HPDE6-E6E7 (cell line): ENCODE data around the gene PPOX.
A peak's percentile ranks its signal among the peaks of the same experiment; 100 is the strongest.

Source experiments
- DNase-seq: peaks from one replicate; pipeline ENCODE4 v3.0.0; 2011; ENCODE audit warnings: missing footprints; ENCODE audit errors: extremely low spot score

Gene PPOX

DNA sequence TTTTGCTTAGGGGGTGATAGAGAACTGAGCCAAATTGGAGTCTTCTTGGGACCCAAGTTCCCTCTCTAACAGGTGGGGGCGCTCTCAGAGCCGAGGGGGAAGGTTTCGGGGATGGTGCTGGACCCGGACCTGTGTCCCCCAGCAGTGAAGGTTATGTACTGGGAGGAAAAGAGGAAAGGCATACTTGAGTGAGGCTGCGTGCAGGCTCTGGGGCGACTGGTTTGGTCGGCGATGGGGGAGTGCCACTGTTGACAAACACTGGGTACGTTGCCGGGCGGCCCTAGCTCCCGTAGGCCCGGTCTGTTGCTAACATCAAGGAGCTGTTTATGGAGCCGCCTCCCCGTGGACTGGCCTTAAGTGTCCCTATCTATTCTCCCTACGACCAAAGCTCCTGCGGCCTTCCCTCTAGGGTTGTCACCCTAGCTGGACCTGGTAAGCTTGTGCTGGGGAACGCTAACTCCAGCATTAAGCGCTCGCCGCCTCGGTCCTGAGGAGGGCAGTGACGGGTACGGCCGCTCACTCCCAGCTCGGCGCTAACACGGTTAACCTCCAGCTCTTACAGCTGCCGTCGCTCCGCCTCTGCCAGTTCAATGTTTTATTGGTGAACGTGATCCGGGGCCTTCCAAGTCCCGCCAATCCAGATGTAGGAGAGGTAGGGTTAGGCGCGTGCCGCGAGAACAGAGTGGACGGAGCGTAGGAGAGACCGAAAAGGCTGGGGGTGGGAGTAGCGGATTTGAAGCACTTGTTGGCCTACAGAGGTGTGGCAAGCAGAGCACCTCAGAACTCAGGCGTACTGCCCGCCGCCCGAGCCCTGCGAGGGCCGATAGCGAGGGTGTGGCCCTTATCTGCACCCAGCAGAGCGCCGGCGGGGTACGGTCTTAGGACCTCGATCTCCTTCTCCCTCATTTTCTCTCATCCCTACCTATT, at the start of gene PPOX:
TSS of gene PPOX (plus strand) at position 685 of the 927 bp plus-strand sequence. CDS start 422 bp downstream, outside the sequence.
- peak; percentile 94 for DNase-seq

DNA sequence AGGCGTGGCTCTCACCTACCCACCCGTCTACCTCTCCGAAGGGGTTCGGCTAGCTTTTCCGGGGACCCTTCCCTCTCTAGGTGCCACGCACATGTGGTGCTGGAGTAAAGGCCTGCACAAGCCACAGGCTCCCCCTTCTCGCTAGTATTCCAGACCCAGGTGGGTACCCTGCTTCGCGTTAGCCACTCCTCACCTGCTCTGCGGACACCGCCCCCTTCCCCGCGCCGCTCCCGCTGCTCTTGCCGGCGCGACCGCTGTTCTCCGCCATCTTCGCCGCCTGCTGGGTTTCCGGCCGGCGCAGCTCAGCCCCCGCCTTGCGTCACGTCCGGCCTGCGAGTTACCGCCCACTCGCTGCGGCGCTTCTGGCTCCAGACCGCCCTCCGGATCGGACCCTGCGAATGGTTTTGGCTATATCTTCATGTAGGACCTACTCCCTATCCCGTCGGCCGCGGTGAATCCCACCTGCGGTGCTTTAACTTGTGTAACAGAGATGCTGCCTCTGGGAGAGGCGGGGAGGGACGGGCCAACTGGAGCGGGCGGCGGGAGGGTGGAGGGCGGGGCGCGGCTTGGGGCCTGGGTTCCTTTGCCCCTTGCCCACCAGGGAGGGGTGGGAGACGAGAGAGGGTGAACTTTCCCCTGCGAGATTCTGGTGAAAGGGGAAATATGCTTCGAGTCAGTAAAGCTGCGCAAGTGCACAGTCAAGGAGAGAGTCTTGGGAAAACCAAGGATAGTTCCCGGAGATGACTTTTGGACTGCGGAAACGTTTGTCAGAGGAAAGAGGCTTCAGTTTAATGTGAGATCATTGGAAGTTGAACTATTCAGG, 48.3 kb upstream of the PPOX start, which contains the start of the genes NIT1 and PFDN2:
TSS of gene NIT1 (plus strand) at position 347 of the 823 bp plus-strand sequence. CDS start at position 419, 72 bp downstream.
TSS of gene PFDN2 (minus strand) at position 279 of the 823 bp plus-strand sequence. CDS start at position 268, 11 bp downstream.
- peak; percentile 73 for DNase-seq

DNA sequence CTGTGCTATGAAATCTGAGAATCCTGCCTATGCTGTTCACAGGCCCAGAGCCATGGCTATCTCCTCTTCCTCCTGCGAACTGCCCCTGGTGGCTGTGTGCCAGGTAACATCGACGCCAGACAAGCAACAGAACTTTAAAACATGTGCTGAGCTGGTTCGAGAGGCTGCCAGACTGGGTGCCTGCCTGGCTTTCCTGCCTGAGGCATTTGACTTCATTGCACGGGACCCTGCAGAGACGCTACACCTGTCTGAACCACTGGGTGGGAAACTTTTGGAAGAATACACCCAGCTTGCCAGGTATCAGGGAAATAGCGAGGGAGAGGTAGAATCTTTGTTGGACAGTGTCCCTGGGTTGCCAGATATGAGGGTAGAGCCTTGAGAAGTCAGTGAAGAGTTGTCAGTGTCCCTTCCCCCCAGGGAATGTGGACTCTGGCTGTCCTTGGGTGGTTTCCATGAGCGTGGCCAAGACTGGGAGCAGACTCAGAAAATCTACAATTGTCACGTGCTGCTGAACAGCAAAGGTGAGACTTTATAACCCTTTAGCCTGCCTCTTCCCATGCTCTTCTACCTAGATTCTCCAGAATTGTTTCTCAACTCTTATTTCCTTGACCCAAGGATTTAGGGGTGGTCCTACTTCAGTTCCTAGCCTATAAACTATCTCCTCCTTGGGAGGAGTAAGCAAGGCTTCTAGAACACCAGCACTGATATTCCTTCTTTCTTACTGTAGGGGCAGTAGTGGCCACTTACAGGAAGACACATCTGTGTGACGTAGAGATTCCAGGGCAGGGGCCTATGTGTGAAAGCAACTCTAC, 46.9 kb upstream of the PPOX start:
- DNase-seq, result peak; percentile 65

DNA sequence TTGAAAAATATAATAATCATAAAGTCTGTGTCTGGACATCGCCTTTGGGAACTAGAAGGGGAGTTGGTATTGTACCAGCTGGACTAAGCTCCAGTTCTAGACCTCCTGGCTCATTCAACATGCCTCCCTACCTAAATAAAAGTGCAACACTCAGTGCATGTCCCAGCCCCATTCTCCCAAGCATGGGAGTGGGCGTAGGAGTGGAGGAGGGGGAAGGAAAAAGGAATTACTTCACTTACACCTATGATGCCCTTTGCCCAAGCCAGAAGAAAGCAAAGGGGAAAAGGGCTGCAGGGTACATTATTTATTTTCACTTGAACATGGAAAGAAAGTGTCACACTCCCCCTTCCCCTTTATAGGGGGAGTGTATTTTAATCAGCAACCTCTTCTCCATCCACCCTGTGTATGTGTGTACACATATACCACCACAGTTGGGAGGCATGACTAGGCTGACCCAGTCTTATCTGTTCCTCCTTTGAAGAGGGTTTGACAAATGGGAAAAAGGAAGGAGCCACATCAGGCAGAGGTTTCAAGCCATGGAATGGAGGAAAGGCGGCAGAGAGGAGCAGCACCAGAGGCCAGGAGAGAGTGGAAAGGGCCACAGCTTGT, 45.1 kb upstream of the PPOX start:
- DNase-seq, result no peak

DNA sequence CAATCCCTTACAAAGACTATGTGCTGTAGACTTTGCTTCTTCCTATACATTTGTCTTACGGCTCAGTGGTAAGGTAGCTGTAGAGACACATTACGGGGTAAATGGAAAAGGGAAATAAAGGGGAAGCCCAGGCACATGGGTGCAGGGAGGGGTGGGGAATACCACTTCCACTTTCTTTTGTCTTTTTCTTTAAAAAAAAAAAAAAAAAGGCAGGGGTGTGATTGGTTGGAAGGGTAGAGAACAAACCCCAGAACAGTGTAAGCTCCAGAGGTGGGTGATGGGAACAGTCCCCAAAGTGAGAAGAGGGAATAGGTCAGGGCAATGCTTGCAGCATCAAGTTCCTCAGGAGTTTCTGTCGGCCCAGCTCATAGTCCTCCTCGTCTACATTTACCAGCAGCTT, 44.4 kb upstream of the PPOX start:
- no peak for DNase-seq

DNA sequence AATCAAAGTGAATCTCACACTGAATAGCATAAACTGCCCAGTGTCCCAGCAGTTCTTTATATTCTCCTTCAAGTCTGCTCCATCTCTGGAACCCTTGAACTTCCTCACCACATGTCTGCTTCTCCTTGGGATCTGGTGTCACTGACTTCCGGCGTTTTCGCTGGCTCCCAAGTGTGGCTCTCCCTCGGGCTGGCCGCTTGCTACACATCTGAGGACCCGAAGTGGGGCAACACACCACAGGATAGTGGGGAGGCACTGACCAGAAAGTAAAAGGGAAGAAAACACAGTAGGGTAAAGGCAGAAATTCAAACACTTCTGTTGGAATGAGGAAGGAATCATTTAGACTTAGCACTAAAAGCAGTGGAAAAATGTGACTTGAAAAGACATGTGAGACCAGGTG, 43.3 kb upstream of the PPOX start:
- DNase-seq, result no peak

DNA sequence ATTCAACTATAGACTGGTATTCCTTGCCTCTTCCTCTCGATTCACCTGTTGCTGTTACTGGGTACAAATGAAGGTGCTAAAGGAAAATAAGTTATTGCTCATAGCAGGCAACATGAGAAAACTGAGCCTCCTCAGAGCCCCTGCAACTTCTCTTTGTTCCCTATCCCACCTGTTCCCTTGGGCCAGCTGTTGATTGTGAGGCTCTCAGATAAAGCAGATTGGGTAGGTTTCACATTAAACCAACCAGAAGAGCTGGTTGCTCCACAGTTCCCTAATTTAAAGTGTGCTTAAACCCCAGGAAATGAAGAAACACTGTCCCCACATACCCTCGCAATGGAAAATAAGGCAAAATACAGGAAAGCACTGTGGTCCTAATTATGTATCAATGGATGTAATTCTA, 38.6 kb upstream of the PPOX start:
- DNase-seq, result no peak

DNA sequence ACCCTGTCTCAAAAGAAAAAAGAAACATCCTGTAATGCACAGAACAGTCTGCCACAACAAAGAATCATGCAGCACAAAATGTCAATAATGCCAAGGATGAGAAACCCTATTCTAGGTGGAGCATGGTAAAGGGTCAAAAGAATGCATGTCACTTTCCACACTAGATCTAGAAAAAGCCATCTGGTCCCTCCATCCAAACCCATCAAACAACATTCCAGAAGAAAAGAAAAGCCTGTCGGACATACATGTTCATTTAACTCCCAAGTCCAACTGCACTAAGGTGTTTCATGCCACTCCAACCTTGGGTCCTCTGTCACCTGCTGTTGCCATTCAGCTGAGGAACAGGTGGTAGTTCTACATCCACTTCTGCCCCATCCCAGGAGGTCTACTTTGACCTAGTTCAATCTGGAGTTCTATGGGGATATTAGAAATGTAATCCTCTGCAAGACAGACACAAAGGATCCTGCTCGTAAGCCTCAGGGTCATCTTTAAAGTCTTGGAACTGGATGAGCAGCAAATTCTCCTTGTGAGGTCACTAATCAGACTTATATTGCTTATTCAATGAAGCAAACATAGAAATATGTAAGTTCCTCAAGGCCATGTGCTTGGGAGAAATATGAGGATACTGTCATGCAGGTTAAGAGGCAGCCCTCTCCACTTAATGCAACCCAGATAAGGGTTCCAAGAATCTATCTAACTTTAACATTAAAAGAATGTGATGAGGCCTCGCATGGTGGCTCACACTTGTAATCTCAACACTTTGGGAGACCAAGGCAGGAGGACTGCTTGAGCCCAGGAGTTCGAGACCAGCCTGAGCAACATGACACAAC, 37.4 kb upstream of the PPOX start:
- DNase-seq, result no peak

DNA sequence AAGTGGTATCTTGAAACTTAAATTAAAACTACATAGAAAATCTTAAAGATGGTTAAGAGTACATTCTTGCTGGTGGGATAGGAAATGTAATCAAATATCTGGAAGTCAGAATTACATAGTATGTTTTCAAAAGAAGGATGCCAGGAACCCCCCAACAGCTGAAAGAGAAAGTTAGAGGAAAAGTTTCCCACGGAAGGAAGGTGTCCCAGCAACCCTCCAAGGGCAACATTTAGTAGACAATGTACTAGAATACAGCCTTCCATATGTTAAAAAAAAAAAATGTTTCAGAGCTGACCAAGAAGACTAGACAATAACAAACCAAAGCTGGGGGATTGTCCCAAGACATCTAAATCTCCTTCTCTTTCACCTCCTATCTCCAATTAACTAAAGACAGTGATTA, 36.0 kb upstream of the PPOX start:
- DNase-seq, result no peak

DNA sequence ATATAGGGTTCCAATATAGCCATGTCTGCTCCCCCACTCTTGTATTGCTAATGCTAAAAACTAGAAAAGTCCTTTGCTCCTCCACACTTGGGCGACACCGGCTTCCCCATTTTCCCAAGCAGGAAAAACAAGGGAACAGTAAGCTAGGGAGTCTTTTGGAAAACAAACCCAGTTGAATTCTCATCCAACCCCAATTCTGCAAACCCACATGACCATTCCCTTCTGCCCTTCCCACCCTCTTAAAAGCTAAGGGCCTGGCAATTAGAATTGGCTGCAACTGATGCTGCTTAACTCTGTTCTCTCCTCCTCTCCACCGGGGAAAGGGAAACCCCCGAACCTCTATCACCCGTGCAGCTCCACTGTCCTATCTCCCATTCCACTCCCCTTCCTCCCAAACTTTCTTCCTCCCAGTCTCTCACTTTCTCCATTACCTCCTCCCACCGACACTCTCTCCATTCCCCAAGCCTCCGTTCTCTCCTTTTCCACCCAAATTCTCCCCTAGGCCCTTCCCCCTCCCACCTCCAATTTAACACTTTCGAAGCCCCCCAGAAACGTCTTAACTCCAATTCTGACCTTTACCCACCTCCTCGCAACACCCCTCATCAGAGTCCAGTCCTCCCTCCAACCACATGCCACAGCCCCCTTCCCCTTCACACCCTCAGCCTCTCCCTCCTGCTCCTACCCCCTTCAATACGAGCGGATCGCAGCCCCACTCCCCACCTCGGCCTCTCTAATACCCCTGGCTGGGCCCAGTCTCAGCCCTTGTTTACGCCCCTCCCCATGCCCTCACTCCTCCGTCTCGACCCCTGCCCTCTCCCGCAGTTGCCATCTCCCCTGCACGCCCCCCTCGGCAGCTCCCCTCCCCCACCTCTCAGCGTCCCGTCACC, 34.5 kb upstream of the PPOX start:
- no peak for DNase-seq

DNA sequence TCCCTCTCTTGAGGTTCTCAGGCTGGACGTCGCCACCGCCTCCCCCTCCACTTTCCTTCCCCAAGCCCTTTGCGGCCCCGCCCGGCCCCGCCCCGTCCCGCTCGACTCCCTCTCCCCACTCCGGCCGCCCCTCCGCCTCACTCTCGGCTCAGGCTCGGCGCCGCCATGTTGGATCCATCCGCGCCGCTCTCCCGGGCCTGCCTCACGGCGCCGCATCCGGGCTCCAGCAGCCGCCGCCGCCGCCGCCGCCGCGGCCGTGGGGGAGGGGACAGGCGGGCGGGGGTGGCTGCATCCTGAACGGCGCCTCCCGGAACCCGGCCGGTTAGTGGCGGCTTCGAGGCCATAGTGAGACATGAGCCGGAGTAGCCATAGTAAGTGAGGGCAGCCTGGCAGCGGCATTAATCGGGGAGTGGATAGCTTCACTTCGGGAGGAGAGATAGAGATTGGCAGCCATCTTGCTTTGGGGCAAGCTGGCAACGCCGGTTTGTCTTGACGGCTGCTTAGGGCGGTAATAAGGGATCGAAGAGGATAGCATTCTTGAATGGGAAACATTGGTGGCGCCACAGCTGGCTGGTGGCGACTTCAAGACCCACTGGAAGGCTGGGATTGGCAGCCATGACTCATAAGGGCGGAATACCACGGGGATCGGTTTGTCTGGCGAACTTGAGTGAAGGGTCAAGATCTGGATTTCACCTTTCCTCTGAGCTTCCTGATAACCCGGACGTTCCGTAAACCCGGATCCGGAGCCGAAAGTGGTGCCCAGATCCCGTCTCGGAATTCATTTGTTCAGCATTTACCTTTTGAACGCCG, 33.6 kb upstream of the PPOX start, which contains the start of gene DEDD:
TSS of gene DEDD (minus strand) at position 258 of the 810 bp plus-strand sequence. CDS start 8,205 bp downstream, outside the sequence.
- peak; percentile 91 for DNase-seq

DNA sequence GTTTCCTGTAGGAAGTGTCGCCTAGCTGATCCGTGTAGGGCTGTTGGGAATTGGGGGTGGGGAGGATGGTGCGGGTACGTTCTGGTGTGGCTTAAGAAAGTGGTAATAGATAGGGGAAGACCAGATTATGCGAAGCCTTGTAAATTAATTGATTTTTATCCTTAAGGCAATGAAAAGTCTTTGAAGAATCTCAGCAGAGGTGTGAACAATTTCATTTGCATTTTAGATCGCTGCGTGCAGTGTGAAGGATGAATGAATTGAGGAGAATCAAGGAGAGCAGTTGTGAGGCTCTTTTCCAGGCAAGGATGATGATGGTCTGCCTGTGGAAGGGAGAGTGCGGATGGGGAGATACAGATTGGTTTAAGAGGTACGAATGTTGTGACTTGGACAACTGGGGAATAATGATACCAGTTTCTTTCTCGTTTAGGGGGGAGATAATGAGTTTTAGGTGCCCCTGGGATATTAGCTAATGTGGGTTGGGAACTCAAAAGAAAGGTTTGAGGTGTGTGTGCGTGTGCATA, 32.9 kb upstream of the PPOX start:
- DNase-seq, result no peak

DNA sequence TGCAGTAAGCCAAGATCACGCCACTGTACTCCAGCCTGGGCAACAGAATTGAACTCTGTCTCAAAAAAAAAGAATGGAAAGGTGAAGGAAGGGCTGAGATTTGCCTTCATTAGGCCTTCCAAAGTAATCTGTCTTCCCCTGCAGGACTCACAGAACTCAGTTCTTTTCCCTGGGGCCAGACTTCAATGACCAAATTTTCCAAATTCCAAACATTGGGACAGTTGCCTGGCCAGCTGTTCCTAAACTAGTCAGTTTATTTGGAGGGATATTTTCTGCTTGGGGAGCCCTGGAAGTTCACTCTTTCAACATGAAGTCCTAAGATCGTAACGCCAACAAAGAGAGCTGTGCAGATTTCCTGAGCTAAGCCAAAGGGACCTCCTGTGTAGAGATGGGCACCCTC, 28.3 kb upstream of the PPOX start:
- no peak for DNase-seq

DNA sequence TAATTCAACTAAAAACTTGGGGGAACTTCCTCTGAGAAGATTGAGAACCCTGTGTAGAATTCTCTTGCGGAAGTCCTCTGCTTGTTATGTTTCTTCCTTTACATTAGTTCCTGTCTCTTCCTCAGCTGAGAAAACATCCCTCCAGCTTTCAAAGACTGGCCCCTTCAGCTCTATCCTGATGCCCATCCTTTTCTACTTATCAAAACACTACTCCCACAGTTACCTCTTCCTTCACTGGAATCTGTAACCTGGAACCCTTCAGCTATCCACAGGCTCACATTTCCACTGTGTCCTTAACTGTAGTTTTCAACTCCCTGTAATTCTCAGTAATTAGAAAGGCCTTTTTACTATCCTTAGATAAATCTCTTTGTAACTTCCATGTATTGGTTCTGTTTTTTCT, 27.8 kb upstream of the PPOX start:
- DNase-seq, result no peak

DNA sequence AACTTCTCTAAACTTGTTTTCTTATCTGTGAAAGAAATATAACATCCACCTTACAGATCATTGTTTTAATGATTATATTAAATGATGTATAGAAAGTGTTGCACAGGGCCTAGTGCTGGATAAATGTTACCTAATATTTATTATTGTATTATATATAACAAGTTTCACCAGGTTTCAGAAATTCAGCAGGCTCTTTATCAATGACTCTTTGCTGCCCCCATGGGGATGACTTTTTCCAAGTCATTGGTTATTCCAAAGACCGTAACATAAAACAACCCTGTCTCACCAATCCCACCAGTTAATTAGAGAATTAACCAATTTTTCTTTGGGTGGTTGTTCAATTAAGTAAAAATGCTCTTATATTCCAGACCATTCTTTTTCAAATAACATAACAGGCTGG, 26.5 kb upstream of the PPOX start:
- peak; percentile 39 for DNase-seq

DNA sequence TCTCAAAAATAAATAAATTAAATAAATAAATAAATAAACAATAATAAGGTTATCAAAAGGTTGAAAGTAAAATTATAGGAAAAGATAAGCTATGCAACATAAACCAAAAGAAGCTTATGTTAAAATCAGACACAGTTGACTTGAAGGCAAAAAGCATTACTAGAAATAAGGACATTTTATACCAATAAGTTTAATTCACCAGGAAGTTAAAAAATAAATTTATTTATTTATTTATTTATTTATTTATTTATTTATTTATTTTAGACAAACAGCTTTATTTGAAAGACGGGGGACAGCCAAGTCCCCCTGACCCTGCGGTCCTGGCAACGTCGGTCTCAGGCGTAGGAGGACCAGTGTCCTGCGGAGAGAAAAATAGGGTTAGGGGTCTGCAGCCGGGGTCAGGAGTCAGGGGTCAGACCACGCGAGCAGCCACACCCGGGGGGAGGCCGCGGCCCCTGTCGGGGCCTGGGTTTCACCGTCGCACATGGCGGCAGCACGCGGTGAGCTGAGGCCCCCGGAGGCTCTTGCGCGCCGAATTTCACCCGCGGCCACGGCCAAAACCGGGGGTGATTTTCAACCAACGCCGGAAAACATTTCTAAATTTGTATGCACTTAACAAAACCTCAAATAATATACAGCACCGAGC, 25.3 kb upstream of the PPOX start:
- DNase-seq, result no peak

DNA sequence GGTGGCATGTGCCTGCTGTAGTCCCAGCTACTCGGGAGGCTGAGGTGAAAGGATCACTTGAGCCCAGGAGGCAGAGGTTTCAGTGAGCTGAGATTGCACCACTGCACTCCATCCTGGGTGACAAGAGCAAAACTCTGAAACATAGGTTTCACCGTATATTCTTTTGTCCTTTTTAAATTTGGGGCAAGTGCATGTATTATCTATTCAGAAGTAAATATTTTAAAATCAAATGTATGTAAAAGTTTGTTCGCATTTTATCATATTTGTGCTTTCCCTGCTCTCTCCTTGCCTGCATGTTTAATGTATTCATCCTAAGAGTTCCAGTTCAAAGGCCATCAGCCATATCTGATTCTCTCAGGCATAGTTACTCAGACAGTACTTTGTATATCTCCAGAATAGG, 20.4 kb upstream of the PPOX start:
- DNase-seq, result no peak

DNA sequence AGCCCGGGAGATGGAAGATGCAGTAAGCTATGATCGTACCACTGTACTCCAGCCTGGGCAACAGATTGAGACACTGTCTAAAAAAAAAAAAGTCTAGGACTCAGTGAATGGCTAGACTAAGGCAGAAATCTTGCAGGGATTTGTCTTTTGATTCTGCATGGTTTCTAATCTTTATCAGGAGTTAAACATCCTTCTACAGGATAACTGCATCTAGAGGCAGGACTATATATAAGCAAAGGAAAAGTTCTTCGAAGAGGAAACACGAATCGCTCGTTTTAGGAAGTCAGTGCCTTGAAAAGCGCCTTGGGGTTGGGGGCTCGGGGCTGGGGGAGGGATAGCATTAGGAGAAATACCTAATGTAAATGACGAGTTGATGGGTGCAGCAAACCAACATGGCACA, 13.1 kb upstream of the PPOX start:
- DNase-seq, result no peak
